Measurements from ENCODE around the gene CARD9. TPM values are rescaled to one million over a fixed set of nuclear protein-coding genes. Genes with fewer than 3 reads are reported as not detected.
"Not testable (repeated sequence)": the region's sequence is repeated elsewhere in the genome, so short reads cannot be mapped to it uniquely, and the experiment has no call there.

The CARD9 gene
- total RNA-seq, 1 donor from 2014 or later, result 0.59 TPM

DNA sequence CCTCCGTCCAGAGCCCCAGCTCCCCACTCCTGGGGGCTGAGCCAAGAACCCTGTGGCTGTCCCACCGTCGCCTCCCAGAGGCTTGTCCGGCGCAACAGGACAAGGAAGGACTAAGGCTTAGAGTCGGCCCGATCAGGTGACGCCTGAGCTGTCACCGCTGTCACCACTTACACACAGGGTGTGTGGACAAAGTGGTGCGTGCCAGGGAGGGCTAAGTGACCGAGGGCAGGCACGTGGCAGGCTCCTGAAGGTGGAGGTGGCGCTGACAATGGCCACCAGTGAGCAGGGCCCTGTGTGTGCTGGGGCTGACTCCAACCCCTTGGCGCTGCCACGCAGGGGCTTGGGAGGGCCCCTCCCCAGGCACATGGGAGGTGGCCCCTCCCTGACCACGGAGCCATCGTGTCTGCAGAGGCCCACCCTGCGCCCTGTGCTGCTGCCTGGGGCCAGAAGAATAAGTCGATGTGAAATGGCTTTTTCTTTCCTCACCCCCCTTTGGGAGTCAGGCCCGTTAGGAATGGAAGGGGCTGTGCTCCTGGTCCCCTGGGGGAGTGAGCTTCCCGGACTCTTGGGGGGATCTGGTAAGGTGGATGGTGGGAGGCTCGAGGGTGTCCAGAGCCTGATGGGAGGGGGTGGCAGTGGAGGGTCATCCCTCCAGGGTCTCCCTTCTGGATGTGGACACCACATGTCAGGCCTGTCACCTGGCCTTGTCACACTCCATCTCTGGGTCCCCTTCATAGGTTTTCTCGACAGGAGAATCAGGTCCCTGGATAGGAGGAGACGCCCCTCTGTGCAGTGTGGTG lies 48.8 kb downstream of the CARD9 start:
- no peak for DNase-seq (ENCODE audit: low read depth, low spot score)

DNA sequence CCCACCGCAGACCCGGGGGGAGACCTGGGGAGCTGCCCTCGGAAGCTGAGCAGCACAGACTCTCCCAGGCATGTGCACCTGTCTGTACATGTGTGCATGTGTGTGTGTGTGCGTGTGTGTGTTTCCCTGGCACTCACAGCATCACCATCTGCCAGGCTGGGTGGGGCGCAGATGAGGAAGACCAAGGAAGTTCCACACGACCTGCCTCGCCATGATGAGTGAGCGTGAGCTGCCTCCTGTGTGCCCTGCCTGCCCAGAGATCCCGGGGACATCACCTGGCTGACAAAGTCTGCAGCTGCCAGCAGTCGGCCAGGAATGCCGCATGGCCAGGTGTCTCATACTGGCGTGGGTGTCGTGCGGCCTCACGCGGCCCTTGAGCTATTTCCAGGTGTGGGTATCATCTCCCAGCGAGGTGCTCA lies 50.1 kb downstream of the CARD9 start:
- no peak for DNase-seq (ENCODE audit: low read depth, low spot score)

DNA sequence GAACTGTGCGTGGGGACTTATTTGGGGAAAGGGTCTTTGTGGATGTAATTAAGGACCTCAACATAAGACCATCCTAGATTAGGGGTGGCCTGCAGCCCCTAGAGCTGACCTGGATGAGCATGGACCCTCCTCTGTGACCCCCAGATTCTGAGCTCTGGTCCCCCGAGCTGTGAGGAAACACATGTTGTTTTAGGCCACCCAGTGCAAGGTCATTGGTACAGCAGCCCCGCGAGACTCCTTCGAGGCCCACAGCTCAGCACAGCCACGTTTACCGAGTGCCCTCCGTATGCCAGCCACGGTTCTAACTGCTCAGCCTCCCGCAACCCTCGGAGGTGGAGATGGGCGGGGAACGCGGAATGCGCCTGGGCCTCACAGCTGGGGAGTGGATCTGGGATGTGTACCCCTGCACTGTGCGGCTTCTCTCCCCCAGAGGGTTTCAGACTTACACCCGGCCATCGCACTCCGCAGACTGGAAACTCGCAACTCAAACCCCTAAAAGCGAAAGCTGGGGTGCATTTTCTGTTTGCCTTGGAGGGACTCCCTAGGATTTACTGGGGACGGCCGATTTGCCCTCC lies 50.6 kb downstream of the CARD9 start:
- DNase-seq (ENCODE audit: low read depth, low spot score), result no peak

DNA sequence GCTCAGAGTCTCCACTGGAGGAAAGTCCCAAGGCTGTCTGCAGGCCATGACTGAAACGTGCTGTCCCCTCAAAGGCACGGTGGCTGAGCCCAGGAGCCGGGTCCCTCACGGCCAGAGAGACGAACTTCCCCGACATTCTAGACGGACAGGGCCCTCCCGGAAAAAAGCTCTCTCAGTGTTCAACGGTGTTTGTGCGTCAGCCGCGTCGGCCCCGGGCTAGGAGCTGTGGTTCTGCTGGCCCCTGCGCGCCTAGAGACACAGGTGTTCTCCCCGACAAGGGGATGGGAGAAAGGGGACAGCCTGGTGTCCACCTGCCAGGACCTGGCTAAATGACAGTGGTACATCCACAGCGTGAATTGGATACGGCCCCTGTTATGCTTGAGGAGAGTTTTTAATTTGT lies 51.9 kb downstream of the CARD9 start:
- DNase-seq (ENCODE audit: low read depth, low spot score), result no peak

DNA sequence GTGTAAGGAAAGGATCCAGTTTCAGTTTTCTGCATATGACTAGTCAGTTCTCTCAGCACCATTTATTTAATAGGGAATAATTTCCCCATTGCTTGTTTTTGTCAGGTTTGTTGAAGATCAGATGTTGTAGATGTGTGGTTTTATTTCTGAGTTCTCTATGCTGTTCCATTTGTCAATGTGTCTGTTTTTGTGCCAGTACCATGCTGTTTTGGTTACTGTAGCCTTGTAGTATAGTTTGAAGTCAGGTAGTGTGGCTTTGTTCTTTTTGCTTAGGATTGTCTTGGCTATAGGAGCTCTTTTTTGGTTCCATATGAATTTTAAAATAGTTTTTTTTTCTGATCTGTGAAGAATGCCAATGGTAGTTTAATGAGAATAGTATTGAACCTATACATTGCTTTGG lies 52.5 kb downstream of the CARD9 start:
- not testable (repeated sequence) for DNase-seq (ENCODE audit: low read depth, low spot score)

DNA sequence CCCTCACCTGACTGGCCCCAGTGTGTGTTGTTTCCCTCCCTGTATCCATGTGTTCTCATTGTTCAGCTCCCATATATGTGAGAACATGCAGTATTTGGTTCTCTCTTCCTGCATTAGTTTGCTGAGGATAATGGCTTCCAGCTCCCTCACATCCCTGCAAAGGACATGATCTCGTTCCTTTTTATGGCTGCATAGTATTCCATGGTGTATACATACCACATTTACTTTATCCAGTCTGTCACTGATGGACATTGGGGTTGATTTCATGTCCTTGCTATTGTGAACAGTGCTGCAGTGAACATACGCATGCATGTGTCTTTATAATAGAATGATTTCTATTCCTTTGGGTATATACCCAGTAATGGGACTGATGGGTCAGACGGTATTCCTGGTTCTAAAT lies 53.5 kb downstream of the CARD9 start:
- DNase-seq (ENCODE audit: low read depth, low spot score), result not testable (repeated sequence)

DNA sequence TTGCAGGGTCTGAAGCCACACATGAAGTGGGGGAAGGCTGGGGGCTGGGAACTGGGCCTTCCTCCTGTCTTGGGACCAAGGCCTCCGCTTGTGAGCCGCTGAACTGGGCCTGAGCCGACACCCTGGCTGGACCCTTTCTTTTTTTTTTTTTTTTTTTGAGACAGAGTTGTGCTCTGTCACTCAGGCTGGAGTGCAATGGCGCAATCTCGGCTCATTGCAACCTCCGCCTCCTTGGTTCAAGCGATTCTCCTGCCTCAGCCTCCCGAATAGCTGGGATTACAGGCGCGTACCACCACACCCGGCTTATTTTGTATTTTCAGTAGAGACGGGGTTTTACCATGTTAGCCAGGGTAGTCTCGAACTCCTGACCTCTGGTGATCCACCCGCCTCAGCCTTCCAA lies 54.2 kb downstream of the CARD9 start:
- not testable (repeated sequence) for DNase-seq (ENCODE audit: low read depth, low spot score)

DNA sequence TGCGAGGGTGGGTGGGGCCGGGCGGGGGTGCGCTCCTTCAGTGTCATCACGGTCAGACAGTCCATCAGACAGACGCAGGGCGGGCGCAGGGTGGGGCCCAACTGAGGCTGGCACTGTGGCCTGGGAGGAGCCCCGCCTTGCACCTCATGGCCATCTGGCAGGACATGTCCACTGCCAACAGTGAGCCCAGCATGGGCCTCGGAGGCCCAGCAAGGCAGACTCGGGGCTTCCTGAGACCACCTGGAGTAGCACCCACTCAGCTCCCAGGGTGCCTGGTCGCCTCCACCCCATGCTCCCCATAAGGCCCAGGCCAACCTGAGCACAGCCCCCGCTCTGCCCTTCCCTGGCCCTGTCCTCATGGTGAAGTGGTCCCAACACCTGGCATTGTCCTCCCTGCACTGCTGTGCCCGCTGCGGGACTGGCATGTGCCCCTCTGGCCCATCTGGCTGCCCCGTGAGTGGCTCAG lies 54.7 kb downstream of the CARD9 start:
- DNase-seq (ENCODE audit: low read depth, low spot score), result no peak

DNA sequence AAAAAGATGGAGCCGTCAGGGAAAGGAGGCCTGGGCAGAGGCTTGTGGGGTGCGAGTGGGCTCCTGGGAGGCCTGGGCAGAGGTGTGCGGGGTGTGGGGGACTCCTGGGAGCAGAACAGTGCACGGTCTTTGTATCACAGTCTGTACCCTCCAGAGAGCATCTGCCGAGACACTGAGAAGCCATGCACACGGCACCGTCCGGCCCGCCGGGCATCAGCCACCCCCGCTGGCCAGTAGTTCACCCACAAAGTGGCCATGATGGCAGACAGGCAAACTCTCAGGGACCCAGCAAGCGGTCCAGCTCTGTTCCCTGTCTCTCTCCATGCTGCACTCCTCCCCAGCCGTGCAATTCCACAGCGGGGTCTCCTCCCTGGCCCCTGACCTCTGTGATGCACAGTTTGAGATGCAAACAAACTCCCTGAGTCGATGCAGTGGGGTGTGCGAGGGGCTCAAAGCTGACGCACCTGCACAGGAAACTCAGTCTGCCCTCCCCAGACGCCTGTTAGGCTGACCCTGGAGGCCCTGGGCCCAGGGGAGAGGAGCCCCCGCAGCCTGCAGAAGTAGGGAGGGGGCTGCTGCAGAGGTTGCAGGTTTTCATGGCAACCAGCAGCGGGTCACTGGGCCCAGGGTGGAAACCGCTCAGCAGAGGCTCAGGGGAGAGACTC lies 55.2 kb downstream of the CARD9 start:
- no peak for DNase-seq (ENCODE audit: low read depth, low spot score)

DNA sequence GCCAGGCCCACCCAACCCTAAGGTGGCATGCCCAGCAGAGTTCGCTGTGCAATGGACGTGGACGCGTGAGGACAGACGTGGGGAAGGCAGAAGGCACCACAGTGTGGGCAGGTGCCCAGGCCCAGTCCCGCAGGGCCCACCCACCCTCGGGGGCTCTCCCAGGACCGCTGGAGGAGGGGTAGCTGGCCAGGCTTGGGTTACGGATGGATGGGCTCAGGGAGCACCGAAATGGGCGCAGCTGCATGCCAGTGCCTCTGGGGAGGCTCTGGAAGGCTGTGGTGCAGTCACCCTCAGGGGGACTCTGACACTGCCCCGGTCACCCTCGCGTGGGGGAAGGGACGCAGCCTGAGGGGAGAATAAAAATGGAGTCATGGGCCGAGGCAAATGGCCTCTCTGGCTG lies 55.8 kb downstream of the CARD9 start:
- DNase-seq (ENCODE audit: low read depth, low spot score), result no peak

DNA sequence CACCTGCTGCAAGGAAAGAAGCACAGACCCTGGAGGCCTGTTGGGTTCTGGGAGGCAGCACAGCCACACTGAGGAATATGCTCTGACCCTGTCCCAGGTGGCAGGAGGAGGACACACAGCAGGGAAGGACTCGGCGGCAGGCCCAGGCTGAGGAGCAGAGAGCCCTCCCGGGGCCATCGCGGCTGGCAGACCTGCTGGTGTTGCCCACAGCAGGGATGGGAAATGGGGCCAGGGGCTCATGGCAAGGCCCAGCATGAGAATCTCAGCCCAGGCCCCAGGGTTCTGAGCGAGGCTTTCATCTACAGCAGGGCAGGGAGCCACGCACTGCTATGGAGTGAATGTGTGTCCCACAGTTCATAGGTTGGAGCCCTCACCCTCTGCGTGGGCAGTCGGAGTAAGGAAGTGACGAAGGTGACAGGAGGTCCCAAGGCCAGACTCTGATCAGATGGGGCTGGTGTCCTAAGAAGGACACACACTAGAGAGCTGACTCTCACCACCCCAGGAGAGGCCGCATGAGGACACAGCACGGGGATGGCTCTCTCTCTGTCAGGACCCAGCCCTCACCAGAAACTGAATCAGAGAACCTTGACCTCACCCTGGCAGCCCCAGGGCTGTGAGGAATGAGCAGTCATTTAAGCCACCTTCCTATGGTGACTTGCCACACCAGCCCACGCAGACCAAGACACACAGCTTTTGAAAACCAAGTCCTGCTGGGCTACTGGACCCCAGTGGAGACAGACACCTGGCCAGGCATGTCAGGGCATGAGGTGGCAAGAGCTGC lies 56.4 kb downstream of the CARD9 start:
- DNase-seq (ENCODE audit: low read depth, low spot score), result no peak

DNA sequence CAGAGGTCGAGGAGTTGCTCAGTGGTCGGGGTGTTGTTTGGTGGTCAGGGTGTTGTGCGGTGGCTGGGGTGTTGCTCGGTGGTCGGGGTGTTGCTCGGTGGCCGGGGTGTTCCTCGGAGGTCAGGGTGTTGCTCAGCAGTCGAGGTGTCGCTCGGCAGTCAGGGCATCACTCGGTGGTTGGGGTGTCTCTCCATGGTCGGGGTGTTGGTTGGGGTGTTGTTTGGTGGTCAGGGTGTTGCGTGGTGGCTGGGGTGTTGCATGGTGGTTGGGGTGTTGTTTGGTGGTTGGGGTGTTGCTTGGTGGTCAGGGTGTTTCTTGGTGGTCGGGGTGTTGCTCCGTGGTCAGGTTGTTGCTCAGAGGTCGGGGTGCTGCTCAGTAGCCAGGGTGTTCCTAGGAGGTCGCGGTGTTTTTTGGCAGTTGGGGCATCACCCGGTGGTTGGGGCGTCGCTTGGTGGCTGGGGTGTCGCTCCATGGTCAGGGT lies 57.2 kb downstream of the CARD9 start:
- no peak for DNase-seq (ENCODE audit: low read depth, low spot score)

DNA sequence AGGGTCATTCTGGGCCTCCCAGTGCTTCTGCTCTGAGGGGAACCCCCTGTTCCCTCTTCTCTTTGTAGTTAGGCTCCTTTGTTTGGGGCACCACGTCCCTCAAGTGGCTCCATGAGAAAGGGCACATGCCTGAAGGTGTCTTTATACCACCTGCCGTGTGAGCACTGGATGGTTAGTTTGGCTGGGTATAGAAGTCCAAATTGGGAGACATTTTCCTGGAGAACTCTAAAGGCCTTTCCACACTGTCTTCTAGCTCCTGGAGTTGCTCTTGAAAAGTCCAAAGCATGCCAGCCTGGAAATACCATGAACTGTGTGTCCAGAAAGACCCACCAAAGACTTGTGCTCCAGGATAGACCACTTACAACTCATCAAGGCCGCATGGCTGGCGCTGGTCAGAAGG lies 58.5 kb downstream of the CARD9 start:
- no peak for DNase-seq (ENCODE audit: low read depth, low spot score)

DNA sequence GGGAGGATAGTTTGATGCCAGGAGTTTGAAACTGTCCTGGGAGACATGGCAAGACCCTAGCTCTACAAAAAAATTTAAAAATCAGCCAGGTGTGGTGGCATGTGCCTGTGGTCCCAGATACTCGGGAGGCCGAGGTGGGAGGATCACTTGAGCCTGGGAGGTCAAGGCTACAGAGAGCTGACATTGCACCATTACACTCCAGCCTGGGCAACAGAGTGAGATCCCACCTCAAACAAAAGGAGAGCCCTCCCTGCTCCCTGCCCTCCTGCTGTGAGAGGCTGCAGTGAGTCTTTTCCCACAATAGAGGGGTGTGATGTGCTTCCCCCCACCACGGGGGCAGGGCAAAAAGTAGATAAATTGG lies 59.4 kb downstream of the CARD9 start:
- DNase-seq (ENCODE audit: low read depth, low spot score), result no peak

Other genes with a start within 250 kb of the CARD9 start
- gene LHX3, start 168.5 kb downstream of the CARD9 start, total RNA-seq, result not detected in 2 replicates
- 12.4 and 15.4 TPM in 2 replicates for gene QSOX2, start 127.9 kb downstream of the CARD9 start, total RNA-seq
- gene CCDC187, start 69.6 kb downstream of the CARD9 start, total RNA-seq, result not detected in 2 replicates
- gene GPSM1, start 46.1 kb downstream of the CARD9 start, total RNA-seq, result 24.1 and 32.1 TPM in 2 replicates
- 15.7 and 32.4 TPM in 2 replicates for gene DNLZ, start 9.9 kb downstream of the CARD9 start, total RNA-seq
- gene SNAPC4, start 26.5 kb upstream of the CARD9 start, total RNA-seq, result 7.8 and 10.5 TPM in 2 replicates
- gene ENTR1, start 36.9 kb upstream of the CARD9 start, total RNA-seq, result 37.6 and 44.7 TPM in 2 replicates
- 63.0 and 65.5 TPM in 2 replicates for gene PMPCA, start 37.0 kb upstream of the CARD9 start, total RNA-seq
- 5.8 and 8.7 TPM in 2 replicates for gene INPP5E, start 66.2 kb upstream of the CARD9 start, total RNA-seq
- 18.8 and 19.9 TPM in 2 replicates for gene SEC16A, start 109.4 kb upstream of the CARD9 start, total RNA-seq
- 70.7 and 92.1 TPM in 2 replicates for gene NOTCH1, start 172.4 kb upstream of the CARD9 start, total RNA-seq